ENCODE measurements around the gene NUFIP2. TPM values are rescaled to one million over a fixed set of nuclear protein-coding genes. Genes with fewer than 3 reads are reported as not detected.

Gene NUFIP2
- total and polyA plus RNA-seq, 9 donors: 8.1 to 52.4 (median 34.2) TPM

DNA sequence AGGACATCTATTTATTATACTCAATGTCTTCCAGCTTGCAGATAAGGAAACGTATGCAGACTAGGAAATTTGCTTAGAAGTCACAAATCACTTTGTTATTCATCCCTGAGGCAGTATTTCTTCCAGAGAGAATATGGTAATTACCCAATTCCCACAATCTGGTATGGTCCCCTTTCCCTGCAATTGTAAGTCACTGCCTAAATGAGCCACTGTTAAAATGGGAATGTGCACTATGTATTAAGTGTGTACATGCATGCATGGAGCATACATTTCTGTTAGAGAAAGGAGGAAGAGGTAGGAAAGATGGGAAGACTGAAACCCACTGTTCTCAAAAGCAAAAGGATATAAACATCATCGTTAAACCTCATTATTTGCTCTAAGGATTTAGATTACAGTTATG, 10.0 kb downstream of the NUFIP2 start:
- TF ChIP-seq EP300 (IDR thresholded peaks at IDR 0.05) (no peak), POLR2A (IDR thresholded peaks at IDR 0.05) (no peak)
- TF ChIP-seq, protein P1, sequence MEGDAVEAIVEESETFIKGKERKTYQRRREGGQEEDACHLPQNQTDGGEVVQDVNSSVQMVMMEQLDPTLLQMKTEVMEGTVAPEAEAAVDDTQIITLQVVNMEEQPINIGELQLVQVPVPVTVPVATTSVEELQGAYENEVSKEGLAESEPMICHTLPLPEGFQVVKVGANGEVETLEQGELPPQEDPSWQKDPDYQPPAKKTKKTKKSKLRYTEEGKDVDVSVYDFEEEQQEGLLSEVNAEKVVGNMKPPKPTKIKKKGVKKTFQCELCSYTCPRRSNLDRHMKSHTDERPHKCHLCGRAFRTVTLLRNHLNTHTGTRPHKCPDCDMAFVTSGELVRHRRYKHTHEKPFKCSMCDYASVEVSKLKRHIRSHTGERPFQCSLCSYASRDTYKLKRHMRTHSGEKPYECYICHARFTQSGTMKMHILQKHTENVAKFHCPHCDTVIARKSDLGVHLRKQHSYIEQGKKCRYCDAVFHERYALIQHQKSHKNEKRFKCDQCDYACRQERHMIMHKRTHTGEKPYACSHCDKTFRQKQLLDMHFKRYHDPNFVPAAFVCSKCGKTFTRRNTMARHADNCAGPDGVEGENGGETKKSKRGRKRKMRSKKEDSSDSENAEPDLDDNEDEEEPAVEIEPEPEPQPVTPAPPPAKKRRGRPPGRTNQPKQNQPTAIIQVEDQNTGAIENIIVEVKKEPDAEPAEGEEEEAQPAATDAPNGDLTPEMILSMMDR (IDR thresholded peaks at IDR 0.05): no peak
- Histone ChIP-seq H3K27ac (no peak overlapping the region), H3K4me3 (no peak overlapping the region), H3K9me3 (no peaks in the 10 kb centered on the region), H3K27me3 (no peaks in the 10 kb centered on the region), H3K36me3 (no peaks in the 10 kb centered on the region), H3K4me1 (ENCODE audit: insufficient read depth) (peaks cover 10% of the 10 kb centered on the region)
- intact Hi-C loops (cut with DNase I): loop anchor here in 1 of 4 donors (10.0 kb wide), 1 partner anchor 159 kb away; no protein-coding TSS in a partner anchor
- WGBS, 3 donors: 49 to 54% (median 52%) methylated on average over 2 of the region's 2 CpGs
- DNase-seq: no peak

DNA sequence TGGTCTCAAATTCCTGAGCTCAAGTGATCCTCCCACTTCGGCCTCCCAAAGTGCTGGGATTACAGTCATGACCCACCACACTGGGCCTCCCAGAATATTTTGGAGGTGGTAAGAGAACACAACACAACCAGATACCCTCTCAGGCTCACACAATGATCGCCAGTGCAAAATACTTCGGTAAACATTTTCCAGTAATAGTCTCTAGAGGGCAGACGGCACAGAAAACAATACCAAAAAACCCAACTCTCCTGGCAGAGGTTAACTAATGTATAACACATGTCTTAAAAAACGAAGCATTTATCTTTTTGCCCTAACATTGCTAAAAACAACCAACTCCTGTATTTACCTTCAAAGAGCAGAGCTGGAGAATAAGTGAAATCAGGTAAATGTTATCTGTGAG, 10.5 kb downstream of the NUFIP2 start:
- no peaks in the 10 kb centered on the region for H3K9me3 ChIP-seq
- H3K36me3 ChIP-seq: no peaks in the 10 kb centered on the region
- no peak for DNase-seq
- WGBS, 3 donors: 44 to 59% (median 56%) methylated on average over 5 of the region's 5 CpGs
- no peak for TF ChIP-seq POLR2A (IDR thresholded peaks at IDR 0.05)
- TF ChIP-seq, protein P1 (IDR thresholded peaks at IDR 0.05): no peak
- no peak for TF ChIP-seq EP300 (IDR thresholded peaks at IDR 0.05)
- H3K4me1 ChIP-seq (ENCODE audit: insufficient read depth): peaks cover 10% of the 10 kb centered on the region
- no peak overlapping the region for H3K4me3 ChIP-seq
- H3K27ac ChIP-seq: no peak overlapping the region
- no peaks in the 10 kb centered on the region for H3K27me3 ChIP-seq
- intact Hi-C loops (cut with DNase I): loop anchor here in 1 of 4 donors (10.0 kb wide), 1 partner anchor 159 kb away; no protein-coding TSS in a partner anchor

DNA sequence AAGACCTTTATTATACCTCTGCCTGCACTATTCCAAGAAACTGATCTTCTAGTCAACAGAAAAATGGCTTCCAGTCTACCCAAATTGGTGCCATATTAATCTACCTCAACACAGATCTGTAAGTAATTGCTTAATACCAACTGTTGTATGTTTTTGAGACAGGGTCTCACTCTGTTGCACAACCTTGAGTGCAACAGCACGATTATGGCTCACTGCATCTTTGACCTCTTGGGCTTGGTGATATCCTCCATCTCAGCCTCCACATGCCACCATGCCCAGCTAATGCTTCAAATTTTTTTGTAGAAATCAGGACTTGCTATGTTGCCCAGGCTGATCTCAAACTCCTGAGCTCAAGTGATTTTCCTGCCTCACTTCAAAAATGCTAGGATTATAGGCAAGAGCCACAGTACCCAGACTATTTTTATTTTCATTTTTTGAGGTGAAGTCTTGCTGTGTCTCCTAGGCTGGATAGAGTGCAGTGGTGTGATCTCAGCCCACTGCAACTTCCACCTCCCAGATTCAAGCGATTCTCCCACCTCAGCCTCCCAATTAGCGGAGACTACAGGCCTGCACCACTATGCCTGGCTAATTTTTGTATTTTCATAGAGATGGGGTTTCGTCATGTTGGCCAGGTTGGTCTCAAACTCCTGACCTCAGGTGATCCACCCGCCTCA, 14.4 kb downstream of the NUFIP2 start:
- WGBS, 3 donors: 92 to 96% (median 96%) methylated on average over 5 of the region's 5 CpGs
- H3K4me1 ChIP-seq (ENCODE audit: insufficient read depth): peaks cover 11% of the 10 kb centered on the region
- no peak overlapping the region for H3K27ac ChIP-seq
- intact Hi-C loops (cut with DNase I): loop anchor here in 1 of 4 donors (10.0 kb wide), 1 partner anchor 155 kb away; no protein-coding TSS in a partner anchor
- H3K9me3 ChIP-seq: no peaks in the 10 kb centered on the region
- no peak overlapping the region for H3K4me3 ChIP-seq
- DNase-seq: no peak
- no peaks in the 10 kb centered on the region for H3K27me3 ChIP-seq
- TF ChIP-seq EP300 (IDR thresholded peaks at IDR 0.05) (no peak), POLR2A (IDR thresholded peaks at IDR 0.05) (no peak)
- TF ChIP-seq, protein P1 (IDR thresholded peaks at IDR 0.05): no peak
- H3K36me3 ChIP-seq: no peaks in the 10 kb centered on the region

DNA sequence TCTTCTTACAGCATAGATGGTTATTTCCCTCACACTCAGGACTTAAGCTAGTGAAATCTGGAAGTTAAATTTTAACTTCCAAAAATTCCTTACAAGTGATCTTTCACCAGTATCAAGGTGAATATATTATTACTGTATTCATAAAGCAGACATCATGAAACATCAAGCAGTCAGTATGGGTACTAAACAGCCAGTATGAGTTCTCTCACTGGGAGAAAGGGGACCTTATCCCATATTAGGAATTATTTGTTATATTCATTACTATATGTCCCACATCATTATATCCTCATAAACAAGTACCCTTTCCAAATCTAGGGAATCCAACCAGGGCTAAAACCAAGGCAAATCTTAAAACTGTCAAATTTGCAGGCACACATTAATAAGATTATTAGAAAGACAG, 15.3 kb downstream of the NUFIP2 start:
- Histone ChIP-seq H3K27me3 (no peaks in the 10 kb centered on the region), H3K36me3 (no peaks in the 10 kb centered on the region), H3K4me1 (ENCODE audit: insufficient read depth) (peaks cover 11% of the 10 kb centered on the region), H3K27ac (no peak overlapping the region), H3K4me3 (no peak overlapping the region), H3K9me3 (no peaks in the 10 kb centered on the region)
- intact Hi-C loops (cut with DNase I): no loop called here
- TF ChIP-seq POLR2A (IDR thresholded peaks at IDR 0.05): no peak
- no peak for TF ChIP-seq EP300 (IDR thresholded peaks at IDR 0.05)
- TF ChIP-seq, protein P1 (IDR thresholded peaks at IDR 0.05): no peak
- DNase-seq: no peak
